COLO668 (cell line): ENCODE results near the gene KNDC1.
A peak's percentile ranks its signal among the peaks of the same experiment; 100 is the strongest.
"Not testable (repeated sequence)": the region's sequence is repeated elsewhere in the genome, so short reads cannot be mapped to it uniquely, and the experiment has no call there.

Experiments used
- DNase-seq: peaks from one replicate; lab custom pipeline; 2025; ENCODE audit not compliant: unreplicated experiment; lab: John Stamatoyannopoulos, UW

KNDC1 gene

DNA sequence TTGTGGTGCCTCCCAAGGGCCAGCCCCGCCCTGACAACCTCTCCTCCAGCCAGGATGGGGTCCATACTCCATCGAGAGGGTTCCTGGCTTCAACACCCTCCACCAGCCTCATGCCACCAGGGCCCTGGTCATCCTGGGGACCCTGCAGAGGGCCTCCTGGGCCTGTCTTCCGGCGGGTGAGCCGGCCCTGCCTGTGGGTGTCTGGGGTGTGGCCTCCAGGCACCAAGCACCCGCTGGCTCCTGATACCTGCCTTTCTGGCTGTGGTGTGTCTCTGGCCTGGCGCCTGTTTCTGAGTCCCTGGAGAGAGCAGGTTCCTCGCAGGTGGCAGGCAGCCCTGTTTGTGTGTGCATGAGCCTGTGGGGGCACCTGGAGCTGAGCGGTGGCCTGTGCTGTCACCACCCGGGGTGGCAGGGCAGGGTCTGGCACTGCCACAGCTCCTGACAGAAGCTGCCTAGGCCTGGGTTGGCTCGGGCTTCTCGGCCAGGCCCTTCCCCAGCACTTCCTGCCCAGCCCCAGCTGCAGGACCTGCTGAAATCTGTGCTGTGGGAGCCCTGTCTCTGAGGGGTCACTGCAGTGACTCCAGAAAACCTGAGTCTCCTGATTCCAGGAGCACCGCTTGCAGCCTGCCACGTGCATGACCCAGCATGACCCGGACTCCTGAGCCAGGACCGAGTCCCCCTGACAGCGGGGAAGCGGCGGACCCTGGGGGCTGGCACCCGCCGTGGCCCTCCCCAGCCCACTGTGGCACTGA, 98.2 kb downstream of the KNDC1 start:
- DNase-seq: peak; percentile 36

DNA sequence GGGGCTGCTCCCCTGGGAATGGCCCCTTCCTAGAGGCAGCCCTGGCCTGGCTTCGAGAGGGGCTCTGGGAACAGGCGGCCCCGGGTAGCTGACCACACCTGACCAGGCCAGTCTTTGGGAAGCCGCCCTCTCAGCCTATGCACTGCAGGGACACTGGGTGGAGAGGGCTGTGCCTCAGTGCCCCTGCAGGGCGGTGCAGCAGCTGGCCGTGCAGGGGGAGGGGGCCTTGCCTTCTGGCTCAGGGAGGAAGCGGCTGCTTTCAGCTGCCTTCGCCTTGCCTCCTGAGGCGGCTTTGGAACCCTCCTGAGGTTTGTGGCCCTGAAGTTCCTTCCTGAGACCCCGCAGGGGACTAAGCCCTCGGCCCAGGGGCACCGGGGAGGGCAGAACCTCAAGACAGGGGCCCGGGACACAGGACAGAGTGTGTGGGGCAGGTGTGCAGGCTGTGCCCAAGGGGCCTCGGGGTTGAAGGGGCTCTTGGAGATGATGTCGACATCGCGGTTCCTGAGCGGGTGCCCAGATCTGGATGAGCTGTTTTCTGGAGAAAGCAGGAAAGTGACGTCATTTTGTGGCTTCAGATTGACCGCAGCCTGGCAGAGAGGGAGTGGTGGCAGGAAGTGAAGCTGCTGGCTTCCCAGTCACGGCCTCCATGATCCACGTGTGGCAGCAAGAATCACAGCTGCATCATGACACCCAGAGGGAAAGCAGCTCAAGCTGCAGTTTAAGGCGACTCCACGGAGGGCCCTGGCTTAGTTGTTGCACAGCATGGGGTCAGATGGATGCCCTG, 99.0 kb downstream of the KNDC1 start:
- peak; percentile 2 for DNase-seq

DNA sequence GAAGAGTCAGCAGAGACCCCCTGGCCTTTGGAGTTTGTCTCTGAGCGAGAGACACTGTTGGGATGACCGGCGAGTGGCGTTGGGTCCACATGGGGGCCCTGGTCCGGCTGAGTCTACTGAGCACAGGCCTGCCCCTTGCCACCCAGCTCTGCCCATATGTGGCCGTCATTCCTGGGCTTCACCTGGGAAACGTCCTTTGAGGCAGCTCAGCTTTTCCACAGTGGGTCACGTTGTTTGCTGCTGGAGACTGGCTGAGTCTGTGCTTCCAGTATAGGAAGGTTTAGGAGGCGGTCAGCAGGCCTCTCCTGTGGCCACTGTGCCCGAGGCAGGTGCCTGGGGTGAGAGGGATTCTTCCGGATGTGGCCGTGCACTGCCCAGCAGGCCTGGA, 99.6 kb downstream of the KNDC1 start:
- no peak for DNase-seq

DNA sequence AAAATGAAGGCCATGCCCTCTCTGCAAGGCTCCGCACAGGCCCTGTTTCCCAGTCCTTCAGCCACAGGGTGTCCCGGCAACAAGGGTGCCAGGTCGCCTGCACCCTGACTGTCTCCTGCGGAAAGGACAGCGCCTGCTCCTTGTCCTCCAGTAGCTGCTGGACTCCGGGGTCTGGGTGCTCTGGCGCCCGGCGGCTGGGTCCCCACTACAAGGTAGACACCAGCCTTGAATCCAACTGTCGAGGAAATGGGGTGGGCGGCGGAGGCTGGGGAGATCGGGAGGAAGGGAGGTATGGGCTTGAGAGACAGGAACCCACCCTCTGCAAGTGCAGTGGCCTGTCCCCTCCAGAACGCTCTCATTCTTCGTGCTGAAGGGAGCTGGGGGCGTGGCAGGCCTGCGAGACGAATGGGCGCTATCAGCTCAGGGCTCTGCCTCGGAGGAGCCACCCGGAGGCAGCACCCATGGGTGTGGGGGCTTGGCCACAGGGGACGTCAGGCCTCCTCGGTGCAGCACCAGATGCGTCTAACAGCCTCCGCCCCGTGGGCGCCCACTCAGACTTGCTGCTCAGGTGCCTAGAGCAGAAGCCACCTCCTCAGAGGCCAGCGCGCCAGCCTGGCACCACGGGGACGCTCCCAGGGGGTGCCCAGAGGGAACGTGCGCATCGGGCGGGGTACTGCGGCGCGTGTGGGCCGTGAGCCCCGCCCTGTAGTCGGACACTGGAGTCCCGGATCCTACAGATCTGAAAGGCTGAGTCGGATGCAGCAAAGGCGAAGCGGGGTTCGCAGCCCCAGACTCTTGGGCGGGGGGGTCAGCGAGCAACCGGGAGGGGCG, 101.1 kb downstream of the KNDC1 start:
- peak; percentile 43 for DNase-seq

DNA sequence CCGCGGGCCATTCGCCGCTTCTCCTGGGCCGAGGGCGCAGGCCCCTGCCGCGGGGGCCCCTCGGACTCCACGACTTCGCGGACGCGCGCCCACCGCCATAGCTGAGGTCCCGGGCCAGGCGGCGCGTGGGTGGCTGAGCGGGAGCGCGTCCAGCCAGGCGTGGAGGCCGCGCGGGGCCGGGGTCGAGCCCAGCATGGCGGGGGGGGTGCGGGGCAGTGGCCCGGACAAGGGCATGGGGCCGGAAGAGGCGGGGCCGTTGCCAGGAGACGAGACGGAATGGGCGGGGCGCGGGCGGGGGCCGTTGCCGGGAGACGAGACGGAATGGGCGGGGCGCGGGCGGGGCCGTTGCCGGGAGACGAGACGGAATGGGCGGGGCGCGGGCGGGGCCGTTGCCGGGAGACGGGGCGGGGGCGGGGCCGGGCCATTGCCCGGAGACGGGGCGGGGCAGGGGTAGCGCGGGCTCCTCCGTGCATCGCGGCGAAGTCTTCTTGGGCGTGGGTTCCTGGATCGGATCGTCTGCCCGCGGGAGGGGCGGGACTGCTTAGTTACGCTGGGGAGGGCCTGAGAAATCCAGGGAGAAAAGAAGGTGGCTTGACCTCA, 101.8 kb downstream of the KNDC1 start:
- peak; percentile 85 for DNase-seq

DNA sequence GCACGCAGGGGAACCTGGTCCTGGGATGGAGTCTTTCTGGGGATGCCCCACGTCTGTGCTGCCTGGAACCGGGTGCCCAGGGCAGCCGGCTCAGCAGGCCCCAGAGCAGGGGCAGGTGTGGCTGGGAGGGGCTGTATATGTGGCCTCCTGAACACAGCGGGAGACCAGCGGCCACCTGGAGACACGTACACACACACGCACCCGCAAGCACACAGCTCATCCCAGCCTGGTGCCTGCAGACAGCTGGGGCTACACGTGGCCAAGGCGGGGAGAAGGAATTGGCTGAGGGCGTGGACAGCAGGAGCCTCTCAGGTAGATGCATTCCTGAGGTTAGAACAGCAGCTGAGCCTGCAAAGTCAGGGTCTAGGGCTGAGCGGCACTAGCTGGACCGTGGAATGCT, 102.7 kb downstream of the KNDC1 start:
- peak; percentile 89 for DNase-seq

DNA sequence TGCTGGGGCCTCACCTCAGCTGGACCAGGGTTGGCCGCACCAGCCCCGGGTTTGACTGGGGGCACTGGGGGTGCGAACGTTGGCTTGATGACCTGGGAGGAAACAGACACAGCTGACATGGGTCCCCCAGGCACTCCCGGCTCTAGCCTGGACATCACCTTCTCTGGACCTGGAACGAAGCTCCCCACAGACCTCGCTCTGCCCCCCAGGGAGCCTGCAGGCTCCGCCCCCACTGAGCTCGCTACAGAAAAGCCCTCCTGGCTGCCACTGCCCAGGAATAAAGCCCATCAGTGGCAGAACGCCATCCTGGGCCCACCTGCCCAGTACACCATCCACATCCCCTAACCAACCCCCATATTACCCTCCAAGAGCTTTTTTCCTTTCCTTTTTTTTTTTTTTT, 103.7 kb downstream of the KNDC1 start:
- DNase-seq: no peak

DNA sequence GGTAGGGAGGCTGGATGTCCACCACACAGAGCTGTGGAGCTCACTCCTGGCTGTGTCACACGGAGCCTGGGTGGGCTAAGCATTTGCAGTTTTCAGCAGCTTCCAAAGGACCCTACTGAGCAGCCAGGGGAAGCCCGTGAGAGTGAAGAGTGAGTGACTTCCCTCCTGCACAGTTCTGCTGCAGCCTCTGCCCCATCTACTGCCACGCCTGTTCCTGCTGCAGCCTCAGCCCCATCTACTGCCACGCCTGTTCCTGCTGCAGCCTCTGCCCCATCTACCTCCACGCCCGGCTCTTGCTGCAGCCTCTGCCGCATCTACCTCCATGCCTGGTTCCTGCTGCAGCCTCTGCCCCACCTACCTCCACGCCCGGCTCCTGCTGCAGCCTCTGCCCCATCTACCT, 104.4 kb downstream of the KNDC1 start:
- DNase-seq: no peak

DNA sequence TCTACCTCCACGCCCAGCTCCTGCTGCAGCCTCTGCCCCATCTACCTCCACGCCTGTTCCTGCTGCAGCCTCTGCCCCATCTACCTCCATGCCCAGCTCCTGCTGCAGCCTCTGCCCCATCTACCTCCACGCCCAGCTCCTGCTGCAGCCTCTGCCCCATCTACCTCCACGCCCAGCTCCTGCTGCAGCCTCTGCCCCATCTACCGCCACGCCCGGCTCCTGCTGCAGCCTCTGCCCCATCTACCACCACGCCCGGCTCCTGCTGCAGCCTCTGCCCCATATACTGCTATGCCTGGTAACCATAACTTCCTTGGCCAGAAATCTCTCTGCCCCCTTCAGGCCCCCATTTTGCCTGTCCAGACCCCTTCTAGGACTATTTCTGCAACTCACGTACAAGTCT, 105.0 kb downstream of the KNDC1 start:
- DNase-seq: not testable (repeated sequence)

DNA sequence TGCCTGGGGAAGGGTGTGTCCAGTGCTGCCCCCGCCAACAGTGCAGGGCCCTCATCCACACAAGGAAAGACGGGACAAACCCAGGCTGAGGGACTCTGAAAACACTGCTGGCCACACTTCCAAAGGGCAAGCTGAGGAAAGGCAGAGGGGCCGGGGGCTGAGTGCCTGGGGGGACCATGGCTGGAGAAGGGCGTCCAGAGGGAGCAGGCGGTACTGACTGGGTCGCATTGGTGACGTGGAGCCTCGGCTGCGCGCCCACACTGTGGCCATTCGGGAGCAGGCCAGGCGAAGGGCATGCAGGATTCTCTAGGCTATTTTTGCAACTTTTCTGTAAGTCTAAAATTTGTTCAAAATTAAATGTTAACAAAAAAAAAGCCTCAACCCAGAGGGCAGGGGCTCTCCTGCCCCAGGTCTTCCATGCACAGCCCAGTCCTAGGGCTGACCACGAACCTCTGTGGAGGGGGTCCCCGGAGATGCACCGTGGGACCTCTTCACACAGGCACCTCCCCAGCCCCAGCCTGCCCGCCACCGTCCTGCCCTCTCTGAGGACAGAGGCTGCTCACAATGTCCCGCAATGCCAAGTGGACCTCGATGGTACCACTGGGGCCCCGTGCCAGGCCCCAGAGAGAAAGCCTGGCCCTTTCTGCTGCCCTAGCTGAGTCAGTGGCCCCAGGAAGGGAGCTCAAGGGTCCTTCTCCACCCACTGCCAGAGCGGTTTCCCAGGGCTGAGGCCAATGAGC, 106.2 kb downstream of the KNDC1 start:
- DNase-seq: no peak

DNA sequence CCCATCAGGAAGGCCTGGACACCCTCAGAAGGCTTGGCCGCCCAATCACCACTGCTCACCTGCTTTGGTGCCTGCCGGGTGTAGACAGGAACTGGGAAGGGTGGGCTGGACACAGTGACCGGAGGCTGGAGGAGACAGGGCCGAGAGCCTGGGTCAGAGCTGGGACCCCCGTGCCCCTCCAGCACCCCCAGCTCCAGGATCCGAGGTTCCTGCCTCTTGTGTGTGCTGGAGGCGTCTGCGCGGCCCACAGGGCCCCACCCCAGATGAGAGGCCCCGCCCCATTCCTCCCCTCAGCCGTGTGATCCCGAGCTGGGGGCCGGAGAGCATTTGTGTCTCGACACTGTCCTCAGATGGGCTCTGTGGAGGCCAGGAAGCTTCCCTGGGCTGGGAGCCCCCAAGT, 107.3 kb downstream of the KNDC1 start:
- DNase-seq: no peak

DNA sequence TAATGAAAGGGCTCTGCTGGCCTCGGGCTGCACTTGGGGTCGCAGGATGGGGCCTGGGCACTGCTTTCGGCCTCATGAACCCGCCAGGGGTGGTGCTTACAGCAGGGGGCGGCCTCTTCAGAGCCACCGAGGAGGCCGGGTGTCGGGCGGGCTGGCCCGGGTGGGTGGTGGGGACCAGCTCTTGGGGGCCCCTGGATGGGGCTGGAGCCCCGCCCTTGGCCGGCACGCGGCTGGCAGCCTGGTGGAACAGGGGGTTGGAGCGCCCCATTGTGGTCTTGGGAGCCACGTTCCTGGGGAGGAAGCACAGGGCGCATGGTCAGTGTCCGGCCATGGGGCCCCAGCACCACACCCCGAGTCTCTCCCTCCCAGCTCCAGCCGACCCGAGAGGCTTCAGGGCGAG, 107.8 kb downstream of the KNDC1 start:
- DNase-seq: no peak

DNA sequence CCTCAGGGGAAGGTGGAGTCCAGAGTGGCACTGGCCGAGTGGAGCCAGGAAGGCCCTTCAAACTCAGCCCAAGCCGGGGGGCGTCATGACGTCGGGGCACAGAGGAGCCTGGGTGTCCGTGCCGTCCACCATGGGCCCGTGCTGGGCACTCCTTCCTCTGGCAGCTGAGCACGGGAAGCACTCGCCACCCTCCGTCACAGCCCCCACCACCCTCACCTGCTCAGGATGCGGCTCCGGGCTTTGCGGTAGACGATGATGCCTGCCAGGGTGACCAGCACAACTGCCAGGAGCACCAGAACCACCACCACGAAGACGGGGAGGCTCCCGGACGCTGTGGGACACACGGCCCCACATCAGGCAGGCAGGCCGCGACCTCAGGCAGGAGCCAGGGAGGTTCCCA, 108.5 kb downstream of the KNDC1 start:
- no peak for DNase-seq

DNA sequence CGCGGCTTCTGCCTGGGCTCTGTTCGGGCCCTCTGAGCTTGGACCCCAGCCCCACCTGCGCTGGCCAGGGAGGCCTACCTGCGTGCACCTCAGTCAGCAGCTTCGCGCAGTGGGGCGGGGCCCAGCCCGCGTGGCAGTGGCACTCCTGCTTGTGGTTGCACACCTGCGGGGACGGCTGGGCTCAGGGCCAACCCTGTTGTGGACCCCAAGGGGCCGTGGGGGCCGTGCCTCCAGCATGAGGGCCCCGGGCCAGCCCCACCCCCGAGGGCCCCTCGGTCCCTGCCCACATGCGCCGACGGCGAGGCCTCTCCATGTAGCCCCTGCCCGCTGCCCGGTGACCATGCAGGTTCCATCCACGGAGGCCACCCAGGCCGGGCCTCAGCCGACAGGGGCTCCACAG, 109.3 kb downstream of the KNDC1 start:
- DNase-seq: no peak

DNA sequence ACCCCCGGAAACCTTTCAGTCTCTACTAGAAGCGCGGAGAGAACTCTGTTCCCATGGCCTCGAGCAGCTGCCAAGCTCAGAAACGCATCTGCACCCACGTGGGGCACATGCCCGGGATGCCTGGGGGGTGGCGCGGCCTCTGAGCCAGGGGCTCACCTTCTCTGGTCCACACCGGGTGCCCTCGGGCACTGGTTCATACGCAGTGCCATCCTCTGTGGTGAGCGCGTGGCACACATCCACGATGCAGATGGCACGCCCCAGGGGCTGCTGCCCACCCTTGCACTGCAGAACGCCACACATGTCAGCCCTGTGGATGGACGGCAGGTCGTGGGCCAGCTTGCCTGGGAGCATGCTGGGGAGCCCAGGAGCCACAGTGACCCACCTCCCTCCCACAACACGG, 110.2 kb downstream of the KNDC1 start:
- DNase-seq: no peak

DNA sequence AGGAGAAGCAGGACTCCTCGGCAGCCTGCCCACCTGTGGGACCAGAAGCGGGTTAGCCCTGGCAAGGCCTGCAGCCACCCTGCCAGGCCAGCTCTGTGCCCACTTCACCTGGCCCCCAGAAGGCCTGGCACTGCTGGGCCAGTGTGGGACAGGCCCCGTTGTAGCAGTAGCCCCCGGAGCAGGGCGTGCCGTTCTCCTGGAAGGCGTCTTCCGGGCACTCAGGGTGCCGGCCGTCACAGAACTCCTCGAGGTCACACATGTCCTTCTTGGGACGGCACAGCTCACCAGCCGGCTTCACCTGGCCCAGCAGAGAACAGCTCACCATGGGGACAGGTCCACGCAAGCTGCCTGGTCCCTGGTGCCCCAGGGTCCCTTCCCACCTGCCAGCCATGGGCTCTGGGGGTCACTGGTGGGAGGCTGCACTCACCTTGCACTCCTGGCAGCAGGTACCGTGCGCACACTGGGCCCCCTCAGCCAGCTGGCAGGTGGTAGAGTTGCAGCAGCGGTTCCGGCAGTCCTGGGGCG, 110.8 kb downstream of the KNDC1 start:
- DNase-seq: no peak

DNA sequence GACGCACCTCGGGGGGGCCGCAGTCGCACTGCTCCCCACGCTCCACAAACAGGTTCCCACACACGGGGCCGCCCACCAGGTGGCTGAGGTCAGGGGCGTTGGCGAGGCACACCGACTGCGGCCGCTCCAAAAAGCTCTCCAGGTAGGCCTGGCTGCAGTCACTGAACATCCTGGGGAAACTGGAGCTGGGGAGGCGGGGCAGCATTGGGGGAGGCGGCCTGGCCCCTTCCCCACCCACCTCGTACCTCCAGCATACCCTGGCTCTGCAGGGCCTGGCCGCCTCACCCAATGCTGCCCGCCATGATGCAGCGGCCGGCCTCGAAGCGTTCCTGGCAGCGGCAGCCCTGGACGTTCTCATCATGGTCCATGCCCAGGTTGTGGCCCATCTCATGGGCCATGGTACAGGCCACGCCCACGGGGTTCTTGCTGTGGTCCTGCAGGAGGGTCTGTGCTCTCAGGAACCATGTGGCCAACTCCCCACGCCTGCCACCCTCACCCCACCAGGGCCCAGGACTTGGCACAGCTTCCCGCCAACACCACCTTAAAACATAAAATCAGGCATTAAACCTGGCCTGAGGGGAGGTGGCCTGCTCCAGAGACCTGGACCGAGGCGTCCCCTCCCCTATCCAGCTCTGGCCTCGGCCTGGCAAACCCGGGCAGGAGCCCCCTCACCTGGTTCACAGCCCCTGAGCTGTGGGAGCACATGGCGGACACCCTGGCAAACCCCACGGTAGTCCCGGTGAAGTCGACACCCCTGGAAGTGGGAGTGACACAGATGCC, 111.7 kb downstream of the KNDC1 start:
- no peak for DNase-seq

DNA sequence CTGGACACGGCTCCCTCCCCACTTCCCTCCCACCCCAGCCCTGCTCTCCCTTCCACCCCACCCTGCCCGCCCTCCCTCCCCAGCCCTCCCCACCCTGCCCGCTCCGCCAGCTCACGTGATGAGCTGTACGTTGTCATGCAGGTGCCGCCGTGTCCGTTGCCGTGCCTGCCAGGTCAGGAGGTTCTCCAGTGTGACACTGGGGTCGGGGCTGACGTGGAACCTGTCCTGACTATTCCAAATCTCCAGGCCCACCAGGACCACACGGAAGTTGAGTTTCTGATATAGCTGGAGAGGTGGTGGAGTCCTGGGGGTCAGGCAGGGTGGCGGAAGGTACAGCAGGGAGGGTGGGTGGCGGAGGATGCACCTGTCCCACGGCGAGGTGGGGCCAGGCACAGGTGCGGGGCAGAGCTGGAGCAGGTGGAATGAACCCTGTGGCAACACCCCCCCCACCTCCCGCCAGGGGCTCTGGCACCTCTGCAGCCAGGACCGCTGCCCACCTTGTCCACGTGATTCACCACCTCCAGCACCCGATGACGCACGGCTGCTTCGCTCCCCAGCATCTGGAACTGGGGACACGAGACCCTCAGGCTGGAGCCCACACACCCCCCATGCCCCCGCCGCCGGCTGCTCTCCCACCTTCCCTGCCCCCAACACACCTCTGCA, 112.4 kb downstream of the KNDC1 start:
- no peak for DNase-seq

DNA sequence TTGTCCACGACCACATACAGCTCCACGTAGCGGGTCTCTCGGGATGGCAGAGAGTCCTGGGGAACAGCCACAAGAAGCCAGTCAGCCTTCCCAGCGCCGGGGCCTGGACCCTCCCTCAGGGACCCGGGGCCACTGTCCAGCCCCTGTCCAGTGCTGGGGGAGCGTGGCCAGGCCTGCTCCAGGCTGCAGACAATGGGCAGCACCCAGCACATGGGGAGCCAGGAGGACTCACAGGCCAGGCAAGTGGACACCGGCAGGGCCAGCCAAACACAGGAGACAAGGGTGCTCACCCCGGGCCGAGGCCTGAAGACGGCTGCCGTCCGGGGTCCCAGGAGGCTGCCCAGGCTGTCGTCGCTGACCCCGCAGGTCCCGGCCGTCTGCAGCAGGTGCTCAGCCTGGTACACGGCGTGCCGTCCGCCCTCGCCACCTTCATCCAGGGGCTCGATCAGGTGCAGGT, 113.0 kb downstream of the KNDC1 start:
- no peak for DNase-seq
